Left kidney (tissue), 2 donors: ENCODE data around the gene TTC39A. TPM values are rescaled to one million over a fixed set of nuclear protein-coding genes. Genes with fewer than 3 reads are reported as not detected.

ENCODE experiments used
- DNase-seq: peaks from one replicate; pipeline ENCODE4 v3.0.0-alpha.2; 2013
- polyA plus RNA-seq: library from polyadenylated mRNA; unstranded; fragments of 120-200 nt; gene quantifications from one replicate; pipeline ENCODE4 v1.2.1, GENCODE V29; 2013; ENCODE audit not compliant: insufficient read length

TTC39A gene
- polyA plus RNA-seq, 1 donor: 9.7 TPM

DNA sequence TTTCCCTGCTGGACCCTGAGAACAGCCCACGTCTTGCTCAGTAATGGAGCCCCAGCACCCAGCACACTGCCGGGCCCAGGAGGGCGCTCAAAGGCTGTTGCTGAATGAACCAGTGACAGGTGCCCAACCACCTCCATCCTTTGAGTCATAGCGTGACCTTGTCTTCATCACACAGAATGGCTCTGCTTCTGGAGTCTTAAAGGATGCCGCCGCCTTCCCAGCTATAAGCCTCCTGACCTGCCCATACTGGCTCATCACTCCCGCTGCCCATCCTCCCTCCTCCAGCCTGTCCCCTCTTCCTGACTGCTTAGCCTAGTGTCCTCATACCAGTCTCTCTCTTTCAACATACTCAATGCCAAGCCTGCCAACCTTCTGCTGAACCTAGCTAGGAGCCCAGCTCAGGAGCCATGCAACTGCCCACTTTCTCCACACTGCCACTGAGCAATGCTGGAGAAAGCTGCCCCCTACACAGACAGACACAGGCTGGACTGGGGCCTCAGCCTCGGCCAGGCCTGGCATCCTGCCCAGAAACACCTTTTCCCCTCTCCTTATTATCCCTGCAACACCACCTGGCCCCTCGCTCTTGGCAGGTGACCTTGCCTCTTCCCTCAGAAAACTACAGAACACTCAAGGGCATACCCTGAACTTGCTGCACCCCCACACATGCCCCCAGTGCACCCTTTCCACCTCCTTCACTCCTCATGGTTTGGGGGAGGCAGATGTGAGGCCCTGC lies 14.1 kb downstream of the TTC39A start:
- DNase-seq: no peak

- DNase-seq: no peak
Measured at GRCh38 chr1:51314974-51315373, 15.4 kb downstream of the TTC39A start.

GRCh38 chr1:51313961-51314777 lies 16.2 kb downstream of the TTC39A start:
- DNase-seq: no peak

DNA sequence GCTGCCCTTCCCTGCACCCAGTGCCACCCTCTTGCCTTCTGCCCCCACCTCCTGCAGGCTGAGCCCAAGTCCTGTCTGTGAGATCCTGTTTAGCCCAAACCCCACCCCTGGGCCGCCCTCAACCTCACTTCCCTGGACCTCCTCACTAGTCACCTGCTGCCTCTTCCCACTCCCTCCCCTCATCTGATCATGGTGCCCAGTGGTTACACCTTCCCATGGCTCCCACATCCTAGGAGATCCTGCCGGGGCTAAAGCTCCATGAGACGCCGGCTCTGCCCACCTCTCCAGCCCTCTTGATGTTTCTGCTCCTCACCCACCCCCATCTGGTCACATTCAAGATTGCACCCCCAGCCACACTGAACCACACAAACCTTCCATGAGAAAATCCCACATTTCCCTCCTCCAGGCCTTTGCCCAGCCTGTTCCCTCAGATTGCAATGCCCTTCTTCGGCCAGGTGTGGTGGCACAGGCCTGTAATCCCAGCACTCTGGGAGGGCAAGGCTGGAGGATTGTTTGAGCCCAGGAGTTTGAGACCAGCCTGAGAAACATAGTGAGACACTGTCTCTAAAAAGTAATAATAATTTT lies 17.0 kb downstream of the TTC39A start:
- DNase-seq: no peak

DNA sequence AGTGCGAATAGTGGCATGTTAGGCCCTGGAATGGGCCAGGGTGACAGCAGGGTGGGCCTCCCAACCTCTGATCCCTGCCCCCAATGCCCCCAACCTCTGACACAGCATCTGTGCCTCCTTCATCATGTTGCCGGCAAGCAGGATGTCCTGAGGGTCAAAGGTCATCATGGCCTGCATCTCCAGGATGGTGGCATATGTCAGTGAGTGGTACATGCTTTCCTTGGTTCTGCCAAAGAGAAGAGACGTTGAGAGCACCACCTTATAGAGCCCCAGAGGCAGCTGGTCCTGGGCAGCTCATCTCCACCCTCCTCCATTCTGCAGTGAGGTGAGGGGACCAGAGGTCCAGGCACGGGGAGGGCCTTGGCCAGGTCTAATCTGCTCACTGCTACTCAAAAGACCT lies 17.6 kb downstream of the TTC39A start:
- no peak for DNase-seq

GRCh38 chr1:51311826-51312225 lies 18.5 kb downstream of the TTC39A start:
- no peak for DNase-seq

DNA sequence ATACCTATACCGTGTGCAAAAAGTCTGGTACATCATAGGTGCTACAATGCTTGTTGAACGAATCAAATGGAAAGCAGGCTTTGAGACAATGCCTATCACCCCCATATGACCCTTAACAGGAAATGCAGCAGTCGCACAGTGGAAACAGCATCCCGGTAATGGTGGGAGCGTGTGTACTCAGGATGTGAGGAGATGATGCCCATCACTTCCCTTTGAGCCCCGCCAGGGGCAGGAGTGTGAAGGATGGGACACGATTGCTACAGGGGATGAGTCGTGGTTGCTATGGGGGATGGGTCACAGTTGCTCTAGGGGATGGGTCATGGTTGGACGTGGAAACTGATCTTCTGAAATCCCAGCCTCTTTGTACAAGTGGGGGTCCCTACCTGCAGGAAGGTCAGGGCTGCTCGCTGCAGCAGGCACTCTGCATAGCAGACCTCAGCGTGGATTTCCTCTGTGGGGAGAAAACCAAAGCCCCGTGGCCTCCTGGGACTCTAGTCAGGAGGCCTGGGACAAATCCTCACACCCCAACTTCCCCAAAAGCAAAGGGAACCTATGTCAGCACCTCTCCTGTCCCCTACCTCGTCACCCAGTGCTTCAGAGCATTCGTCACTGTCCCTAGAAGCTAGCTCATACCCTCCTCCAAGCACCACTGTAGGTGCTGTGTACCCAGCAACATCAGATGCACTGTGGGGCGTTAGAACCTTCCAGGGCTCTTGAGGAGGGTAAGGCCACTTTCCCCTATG lies 19.3 kb downstream of the TTC39A start:
- no peak for DNase-seq

DNA sequence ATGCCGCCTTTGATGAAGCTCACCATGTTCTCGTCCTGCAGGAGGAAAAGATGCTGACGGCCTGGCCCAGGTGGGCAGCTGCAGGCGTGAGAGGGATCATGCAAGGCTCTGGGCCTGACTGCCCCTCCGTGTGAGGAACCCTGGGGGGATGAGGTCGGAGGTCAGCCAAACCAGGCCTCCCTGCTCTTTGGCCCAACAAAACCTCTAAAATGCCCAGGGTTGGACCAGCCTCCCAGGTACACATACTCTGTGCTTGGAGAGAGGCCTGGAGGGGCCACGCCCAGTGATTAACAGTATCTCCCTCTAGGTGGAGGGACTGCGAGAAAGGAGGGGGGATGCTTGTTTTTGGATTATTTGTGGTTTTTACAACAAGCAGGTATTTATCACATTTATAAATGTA lies 21.1 kb downstream of the TTC39A start:
- DNase-seq: no peak

DNA sequence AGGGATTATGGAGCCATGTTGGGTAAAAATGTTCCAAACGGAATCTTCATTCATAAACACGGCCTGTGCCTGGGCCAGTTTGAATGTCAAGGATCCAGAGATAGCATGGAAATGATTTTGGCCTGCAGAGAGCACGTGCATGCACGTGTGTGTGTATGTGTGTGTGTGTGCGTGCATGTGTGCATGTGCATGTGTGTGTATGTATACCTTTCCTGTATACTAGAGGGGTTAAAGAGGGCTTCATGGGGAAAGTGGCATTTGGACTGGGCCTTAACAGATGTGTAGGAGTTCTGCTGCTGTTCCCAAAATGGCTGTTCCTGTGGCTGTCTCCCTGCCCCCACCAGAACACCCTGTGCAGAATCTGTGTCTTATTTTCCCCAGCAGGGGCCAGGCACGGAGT lies 21.7 kb downstream of the TTC39A start:
- no peak for DNase-seq

GRCh38 chr1:51306950-51307349 lies 23.4 kb downstream of the TTC39A start:
- DNase-seq: no peak

- no peak for DNase-seq
Measured at GRCh38 chr1:51305371-51305823, 25.0 kb downstream of the TTC39A start.

GRCh38 chr1:51304360-51304759 lies 26.0 kb downstream of the TTC39A start:
- no peak for DNase-seq

GRCh38 chr1:51303751-51304251 lies 26.6 kb downstream of the TTC39A start:
- DNase-seq: no peak

DNA sequence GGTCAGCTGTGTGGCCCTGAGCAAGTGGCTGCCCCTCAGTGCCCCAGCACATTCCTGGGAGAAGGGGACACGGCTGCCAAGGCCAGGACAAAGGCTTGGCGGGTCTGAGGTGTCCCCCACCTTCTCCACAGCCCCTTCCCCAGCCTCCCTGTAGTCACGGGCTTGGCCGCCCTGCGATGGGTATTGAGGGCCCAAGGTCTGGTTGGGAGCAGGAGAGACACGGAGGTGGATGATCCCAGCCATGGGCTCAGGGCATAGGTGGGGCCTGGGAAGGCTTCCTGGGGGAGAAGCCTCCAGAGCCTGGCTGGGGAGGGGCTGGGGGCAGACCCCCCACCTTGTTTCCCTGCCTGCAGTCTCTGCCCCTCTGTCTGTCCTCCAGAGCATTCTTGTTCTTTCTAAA lies 27.0 kb downstream of the TTC39A start:
- no peak for DNase-seq

GRCh38 chr1:51302746-51303145 lies 27.6 kb downstream of the TTC39A start:
- DNase-seq: no peak

- no peak for DNase-seq
Measured at GRCh38 chr1:51302270-51302669, 28.1 kb downstream of the TTC39A start.

DNA sequence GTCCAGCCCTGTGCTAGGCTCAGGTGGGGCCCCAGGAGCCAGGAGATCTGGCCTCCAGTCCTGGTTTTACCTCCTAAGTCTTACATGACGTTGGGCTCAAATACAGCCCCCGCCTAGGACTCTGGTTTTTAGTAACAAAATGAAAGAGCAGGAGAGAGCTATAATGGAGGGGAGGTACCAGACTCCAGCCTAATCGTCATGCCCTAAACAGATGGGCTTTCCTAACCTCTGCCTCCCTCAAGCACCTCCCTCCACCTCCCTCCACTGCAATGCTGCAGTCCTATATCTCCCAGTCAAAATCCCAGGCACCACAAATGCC lies 28.6 kb downstream of the TTC39A start:
- no peak for DNase-seq

- no peak for DNase-seq
Measured at GRCh38 chr1:51301152-51301843, 29.1 kb downstream of the TTC39A start.

GRCh38 chr1:51299981-51300670 lies 30.2 kb downstream of the TTC39A start:
- DNase-seq: no peak

DNA sequence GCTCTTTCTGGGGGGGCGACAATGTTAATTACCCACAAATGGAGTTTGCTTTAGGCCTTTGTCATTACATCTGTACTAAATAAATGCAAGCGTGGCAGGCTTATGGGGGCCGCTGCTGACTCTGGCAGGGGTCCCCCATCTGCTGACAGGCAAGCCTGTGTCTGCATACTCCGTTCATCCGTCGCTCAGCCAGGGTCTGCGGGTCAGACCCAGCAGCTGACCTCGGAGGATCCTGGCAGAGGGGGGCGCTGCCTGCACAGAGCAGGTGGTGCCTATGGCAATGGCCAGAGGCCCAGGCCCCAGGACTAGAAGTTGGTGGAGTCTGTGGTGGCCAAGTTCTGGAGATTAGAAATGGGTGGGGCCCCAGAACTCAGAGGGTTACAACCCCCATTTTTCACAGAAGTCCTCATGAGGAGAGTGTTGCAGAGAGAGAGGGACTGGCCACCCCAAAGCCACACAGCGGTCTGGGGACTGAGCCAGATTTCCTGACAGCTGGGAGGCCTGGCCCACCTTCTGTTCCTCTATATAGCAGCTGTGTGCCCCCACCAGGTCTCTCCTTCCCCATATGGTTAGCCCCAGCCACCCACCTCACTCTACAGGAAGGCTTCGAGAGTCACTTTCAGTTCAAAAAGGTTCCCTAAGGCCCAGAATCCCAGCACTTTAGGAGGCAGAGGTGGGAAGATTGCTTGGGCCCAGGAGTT lies 31.0 kb downstream of the TTC39A start:
- DNase-seq: no peak

DNA sequence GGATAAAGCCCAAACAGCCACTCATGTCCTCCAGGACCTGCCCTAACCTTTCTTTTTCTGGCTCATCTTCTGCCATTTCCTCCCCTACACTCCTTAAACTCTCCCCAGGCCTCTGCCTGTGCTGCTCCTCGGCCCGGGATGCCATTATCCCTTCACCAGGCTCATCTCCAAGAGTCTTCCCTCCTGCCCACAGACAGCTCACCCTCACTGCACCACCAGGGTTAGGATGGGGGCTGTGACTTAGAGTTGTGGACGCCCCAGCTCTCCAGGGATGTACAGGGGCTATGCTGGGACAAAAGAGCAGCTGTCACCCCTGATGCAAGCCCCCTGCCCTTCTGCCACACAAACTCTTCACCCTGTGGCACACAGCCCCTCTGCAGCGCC lies 32.0 kb downstream of the TTC39A start:
- DNase-seq: no peak
